Spleen (tissue), 7 donors: ENCODE results near the gene WDR88.

Source experiments
- CTCF ChIP-seq, 11 experiments: fragments of 200-600 bp in 7 of 11; fragments of 450-650 bp in 4 of 11; sonication (generic) in 4 of 11; IDR thresholded peaks in 8 of 11; conservative IDR thresholded peaks in 3 of 11; 1 replicate in 7 of 11; 2 replicates in 4 of 11; pipeline versions ENCODE4 v1.4.0 to v1.8.0; 2016 to 2021; ENCODE audit warnings: antibody characterized with exemption in 11 of 11, inconsistent platforms in 4 of 11, mild to moderate bottlenecking in 1 of 11
- POLR2A ChIP-seq, 3 donors: fragments of 450-650 bp; IDR thresholded peaks; one replicate each; pipeline ENCODE4 v1.5.1; 2017; ENCODE audit warnings: antibody characterized with exemption in 3 of 3, mild to moderate bottlenecking in 1 of 3
- POLR2AphosphoS5 ChIP-seq, 3 donors: sonication (generic); formaldehyde crosslinking; IDR thresholded peaks; one replicate each; pipeline ENCODE4 v1.5.1; 2017; ENCODE audit warnings: antibody characterized with exemption in 3 of 3
- donor health status: DM: no; HTN: no; CAD: no; lungs with moderate emphysema.
- donor health status: DM: no; HTN: no; CAD: no.
- donor health status: DM: no; HTN: no; CAD: no.

DNA sequence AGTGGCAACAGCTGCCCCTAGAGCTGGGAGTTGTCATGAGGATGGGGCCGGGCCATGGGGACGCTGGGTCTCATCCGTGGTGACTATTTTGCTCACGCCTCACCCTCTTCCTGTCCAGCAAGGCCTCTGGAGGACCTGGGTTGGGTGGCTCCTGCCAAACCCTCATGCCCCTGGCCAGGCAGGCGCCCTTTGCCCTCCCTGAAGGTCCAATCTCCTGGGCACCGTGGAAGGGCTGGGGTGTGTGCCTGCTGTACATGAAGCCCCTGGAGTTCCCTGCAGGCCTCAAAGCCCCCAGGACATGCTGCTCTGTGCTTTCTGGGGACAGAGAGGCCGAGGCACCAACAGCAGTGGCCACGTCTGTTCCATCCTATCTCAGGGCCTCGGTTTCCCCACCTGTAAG is 76.0 kb downstream of the WDR88 start:
- no peak for TF ChIP-seq POLR2AphosphoS5 (IDR thresholded peaks at IDR 0.05)
- TF ChIP-seq CTCF (IDR thresholded peaks at IDR 0.05 in 8 of 11, conservative IDR thresholded peaks at IDR 0.05 in 3 of 11), result no peak
- TF ChIP-seq POLR2A (IDR thresholded peaks at IDR 0.05), result no peak
